Daoy (cell line): ENCODE data around the gene MMRN2. TPM values are rescaled to one million over a fixed set of nuclear protein-coding genes. Genes with fewer than 3 reads are reported as not detected.
"Not testable (repeated sequence)": the region's sequence is repeated elsewhere in the genome, so short reads cannot be mapped to it uniquely, and the experiment has no call there.

Experiments used
- DNase-seq: peaks from one replicate; pipeline ENCODE4 v3.0.0-alpha.2; 2015; ENCODE audit warnings: low read depth
- total RNA-seq: library from RNA; depleted of rRNA; stranded (reverse); fragments of >200 nt; shearing (Covaris generic); gene quantifications from 2 replicates; pipeline ENCODE4 v1.2.3, GENCODE V29; 2014; rRNA removed

MMRN2 gene
- total RNA-seq = 0.06 TPM in 1 of 2 replicates, not detected in the other

DNA sequence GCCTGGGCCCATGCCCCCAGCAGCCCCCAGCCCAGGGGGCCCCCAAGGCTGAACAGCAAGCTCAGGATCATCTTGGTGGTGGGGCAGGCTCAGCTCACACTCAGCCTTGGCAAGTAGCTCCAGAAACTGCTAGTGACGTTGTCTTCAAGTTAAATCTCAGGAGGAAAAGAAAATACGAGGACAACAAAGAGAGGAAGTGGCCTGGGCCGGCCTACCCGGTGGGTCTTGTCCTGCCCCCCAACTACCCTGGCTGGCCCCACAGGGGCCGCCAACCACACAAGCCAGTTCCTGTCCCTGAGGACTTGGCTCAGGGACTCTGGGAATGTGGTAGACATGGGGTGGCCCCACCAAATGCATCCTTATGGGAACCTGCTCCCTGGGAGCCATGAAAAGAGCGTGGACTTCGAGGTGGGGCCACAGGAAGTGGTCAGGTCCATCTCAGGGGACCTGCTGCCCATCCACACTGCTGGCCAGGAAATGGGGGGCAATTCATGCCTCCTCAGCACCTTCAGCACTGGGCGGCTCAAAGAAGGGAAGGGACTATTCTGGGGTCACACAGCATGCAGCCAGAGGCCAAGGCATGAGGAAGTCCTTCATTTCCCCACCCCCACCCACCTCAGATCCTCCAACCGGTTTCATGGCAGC lies at the start of gene MMRN2:
MMRN2 (minus strand) TSS at position 145 of the 645 bp plus-strand sequence; CDS start at position 71, 74 bp downstream.
- no peak for DNase-seq

GRCh38 chr10:87007124-87007523 lies 49.7 kb upstream of the MMRN2 start:
- DNase-seq = not testable (repeated sequence)

DNA sequence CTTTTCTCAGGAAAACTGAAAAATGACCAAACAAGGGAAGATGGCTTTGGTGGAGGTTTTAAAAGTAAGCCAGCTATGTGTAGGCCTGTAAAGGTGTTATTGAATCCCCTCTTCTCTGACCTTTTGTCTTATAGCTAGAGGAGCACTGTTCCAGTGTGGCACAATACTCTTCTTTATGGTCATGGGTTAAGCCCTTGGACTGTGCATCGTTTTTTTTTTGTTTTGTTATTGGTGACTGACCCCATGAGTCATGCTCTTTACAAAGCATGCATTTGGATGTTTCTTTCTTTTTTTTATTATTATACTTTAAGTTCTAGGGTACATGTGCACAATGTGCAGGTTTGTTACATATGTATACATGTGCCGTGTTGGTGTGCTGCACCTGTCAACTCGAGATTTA lies 43.1 kb upstream of the MMRN2 start:
- DNase-seq = no peak

- not testable (repeated sequence) for DNase-seq
Measured at GRCh38 chr10:86999802-87000403, 42.5 kb upstream of the MMRN2 start.

GRCh38 chr10:86992929-86993328 lies 35.5 kb upstream of the MMRN2 start:
- no peak for DNase-seq

DNA sequence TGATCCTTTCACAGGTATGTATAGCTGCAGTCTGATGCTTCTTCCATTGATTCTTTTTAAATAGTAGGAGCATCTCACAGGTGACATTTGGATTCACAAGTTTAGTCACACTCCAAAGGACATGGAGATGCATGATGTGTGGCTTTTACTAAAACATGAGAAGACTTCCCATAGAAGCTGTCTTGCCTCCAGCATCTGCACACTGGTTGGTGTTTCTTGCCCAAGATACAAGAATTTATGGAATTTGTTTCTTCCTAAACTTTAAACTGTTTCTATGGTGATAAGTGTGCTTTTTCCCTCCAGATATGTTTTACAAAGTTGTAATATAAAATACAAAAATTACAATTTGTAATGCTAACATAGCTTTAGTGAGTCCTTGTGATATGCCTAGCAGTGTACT lies 35.0 kb upstream of the MMRN2 start:
- no peak for DNase-seq

DNA sequence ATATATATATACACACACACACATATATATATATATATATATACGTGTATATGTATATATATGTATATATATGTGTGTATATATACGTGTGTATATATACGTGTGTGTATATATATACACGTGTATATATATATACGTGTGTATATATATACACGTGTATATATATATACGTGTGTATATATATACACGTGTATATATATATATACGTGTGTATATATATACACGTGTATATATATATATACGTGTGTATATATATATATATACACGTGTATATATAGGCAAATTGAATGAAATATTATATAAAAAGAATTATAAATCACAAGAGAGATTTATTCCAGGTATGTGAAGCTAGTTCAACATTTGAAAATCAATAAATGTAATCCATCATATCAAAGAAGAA lies 33.9 kb upstream of the MMRN2 start:
- not testable (repeated sequence) for DNase-seq

- no peak for DNase-seq
Measured at GRCh38 chr10:86988520-86988919, 31.1 kb upstream of the MMRN2 start.

DNA sequence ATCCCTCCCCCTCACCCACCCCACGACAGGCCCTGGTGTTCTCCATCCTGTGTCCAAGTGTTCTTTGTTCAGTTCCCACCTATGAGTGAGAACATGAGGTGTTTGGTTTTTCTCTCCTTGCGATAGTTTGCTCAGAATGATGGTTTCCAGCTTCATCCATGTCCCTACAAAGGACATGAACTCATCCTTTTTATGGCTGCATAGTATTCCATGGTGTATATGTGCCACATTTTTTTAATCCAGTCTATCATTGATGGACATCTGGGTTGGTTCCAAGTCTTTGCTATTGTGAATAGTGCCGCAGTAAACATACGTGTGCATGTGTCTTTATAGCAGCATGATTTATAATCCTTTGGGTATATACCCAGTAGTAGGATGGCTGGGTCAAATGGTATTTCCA lies 27.1 kb upstream of the MMRN2 start:
- DNase-seq = not testable (repeated sequence)

DNA sequence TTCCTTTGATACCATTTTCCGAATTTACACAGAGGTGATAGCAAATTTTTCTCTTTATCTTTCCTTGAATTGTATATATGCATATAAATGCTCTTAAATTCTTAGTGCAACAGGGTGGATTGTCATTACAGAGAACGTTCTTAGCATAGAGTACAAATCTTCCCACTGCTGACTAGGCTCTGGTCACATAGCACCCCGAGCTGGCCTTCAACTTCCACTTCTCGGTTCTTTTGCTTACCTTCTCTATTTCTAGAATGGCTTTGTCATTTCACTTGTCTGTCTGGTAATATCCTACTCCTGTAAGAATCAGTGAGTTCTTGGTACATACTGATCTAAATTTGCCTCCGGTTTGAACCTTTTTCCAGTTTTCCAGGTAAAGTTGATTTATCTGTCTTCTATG lies 24.3 kb upstream of the MMRN2 start:
- no peak for DNase-seq

- not testable (repeated sequence) for DNase-seq
Measured at GRCh38 chr10:86981020-86981419, 23.6 kb upstream of the MMRN2 start.

DNA sequence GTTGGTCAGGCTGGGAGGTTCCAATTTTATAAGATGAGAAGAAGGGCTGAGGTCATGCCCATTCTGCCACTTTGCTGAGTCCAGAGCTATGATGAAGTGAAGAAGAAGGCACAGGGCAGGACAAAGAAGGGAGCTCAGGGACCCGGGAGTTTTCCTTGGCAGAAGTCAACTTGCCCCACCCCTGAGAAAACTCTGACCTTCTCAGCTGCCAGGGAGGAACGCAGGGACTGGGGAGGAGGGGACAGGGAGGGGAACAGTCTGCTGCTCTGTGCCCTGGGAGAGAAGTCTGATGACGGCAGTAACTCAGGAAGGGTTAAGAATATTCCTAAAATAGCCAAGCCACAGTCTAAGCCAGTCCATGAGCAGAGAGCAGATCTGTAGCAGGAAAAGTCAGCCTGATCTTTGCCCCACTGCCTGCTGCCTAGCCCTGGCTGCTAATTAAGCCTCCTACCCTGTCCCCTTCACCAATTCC lies 22.6 kb upstream of the MMRN2 start:
- no peak for DNase-seq

DNA sequence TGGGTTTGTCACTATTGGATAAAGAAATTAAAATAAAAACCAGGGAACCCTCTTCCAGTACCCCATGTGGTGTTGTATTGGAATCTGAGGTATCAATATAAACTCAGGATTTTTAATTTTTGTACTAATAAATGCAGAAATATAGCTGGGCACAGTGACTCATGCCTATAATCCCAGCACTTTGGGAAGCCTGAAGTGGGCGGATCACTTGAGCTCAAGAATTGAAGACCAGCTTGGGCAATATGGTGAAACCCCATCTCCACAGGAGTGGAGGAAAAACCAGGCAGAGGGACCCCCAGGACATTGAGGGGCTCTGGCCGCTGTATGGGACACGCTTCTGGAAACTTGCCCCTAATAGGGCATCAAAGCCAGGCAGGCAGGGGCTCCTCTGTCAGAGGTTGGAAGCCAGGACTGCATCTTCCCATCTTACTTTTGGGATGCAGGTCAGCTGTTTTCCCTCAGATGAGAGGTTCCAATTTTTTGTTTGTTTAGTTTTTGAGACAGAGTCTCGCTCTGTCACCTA lies 21.9 kb upstream of the MMRN2 start:
- DNase-seq = no peak

GRCh38 chr10:86978457-86978856 lies 21.0 kb upstream of the MMRN2 start:
- DNase-seq = not testable (repeated sequence)

- DNase-seq = no peak
Measured at GRCh38 chr10:86976362-86977056, 19.1 kb upstream of the MMRN2 start.

DNA sequence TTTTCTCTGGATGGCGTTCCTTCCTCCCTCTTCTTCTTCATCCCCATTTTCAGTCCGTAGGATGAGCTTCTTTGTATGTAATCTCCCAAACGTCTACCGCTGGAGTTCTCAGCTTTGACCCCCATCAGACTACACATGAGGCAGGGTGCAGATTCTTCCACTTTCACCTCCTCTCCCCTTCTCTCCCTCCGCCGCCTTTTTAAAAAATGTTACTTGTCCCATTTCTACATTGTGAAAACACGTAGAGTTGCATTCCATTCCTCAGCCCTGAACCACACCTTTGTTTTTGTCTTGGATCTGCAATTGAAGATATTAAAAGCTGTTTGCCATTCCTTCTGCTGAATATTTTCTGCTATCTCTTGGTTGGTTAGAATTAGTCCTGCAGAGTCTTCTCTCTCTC lies 17.1 kb upstream of the MMRN2 start:
- no peak for DNase-seq

DNA sequence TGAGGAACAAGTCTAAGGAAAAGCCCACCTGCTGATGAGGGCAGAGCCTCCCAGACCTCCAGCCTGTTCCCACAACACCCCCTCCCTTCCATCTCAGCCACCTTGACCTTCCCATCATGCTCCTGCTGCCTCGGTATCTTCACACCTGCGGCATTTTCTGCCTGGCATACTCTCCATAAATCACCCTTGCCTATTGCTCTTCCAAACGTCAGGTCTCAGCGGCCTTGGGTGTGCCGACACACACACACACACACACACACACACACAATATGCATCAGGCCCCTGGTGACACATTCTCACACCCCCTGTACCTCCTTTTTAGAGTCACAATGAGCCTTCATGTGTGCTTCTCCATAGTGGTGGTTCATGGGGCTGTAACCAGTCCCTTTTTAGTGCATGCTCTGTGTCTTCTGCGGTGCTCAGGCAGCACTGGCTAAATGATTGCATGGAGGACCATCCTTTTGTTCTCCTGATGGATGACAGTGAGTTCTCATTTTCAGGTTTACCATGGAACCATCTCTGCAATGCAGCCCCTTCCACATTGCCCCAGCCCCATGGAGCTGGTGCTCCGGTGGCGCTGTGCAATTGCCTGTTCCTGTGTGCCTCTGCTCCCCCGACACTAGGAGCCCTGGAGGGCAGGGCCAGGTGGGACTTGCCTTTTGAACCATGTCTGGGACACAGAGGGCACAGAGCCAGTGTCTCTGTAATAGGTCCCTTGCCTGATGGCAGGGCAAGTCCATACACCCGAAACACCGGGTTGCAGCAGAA lies 15.4 kb upstream of the MMRN2 start:
- DNase-seq = no peak

- peak; percentile 82 for DNase-seq
Measured at GRCh38 chr10:86971232-86971991, 14.0 kb upstream of the MMRN2 start.

- DNase-seq = no peak
Measured at GRCh38 chr10:86970982-86971231, 13.5 kb upstream of the MMRN2 start.

DNA sequence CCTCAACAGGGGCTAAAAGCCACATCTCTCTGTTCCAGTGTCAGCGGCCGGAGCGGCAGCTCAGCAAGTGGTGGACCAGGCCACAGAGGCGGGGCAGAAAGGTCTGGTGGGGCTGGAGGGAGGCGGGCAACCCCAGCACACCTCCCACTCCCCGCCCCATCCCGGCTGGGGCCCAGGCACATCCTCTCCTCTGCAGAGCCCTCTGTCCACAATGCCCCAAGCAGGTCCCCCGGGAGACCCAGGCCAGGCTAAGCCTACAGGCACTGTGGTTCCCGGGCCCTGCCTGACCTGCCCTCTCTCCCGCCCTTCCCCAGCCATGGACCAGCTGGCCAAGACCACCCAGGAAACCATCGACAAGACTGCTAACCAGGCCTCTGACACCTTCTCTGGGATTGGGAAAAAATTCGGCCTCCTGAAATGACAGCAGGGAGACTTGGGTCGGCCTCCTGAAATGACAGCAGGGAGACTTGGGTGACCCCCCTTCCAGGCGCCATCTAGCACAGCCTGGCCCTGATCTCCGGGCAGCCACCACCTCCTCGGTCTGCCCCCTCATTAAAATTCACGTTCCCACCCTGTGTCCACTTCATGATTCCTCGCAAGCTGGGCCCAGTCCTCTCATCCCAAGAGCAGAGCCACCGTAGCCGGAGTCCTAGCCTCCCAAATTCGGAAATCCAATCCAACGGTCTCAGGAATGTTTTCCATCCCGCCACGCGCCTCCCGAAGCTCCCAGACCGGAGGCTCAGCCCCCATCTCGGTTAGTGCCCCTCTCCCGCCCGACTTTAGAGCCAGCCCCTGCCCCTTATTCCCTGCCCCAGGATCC lies 13.0 kb upstream of the MMRN2 start:
- no peak for DNase-seq
